ENCODE measurements around the gene NRDE2. TPM values are rescaled to one million over a fixed set of nuclear protein-coding genes. Genes with fewer than 3 reads are reported as not detected.
"Not testable (repeated sequence)": the region's sequence is repeated elsewhere in the genome, so short reads cannot be mapped to it uniquely, and the experiment has no call there.

NRDE2 gene
- total RNA-seq, 1 experiment from 2014 or later: 12.1 TPM

DNA sequence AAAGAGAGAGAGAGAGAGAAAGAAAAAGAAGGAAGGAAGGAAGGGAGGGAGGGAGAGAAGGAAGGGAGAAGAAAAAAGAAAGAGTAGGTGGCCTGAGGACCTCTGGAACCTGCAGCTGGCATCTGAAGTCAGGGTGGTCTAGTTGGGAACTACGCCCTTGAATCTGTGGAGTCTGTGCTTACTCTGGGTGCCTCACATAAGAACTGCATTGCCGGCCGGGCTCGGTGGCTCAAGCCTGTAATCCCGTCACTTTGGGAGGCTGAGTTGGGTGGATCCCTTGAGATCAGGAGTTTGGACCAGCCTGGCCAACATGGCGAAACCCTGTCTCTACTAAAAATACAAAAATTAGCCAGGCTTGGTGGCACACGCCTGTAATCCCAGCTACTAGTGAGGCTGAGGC is 10.0 kb upstream of the NRDE2 start:
- Mint-ChIP-seq H3K36me3 (no peaks in the 10 kb centered on the region), H3K27me3 (ENCODE audit: low read depth) (peaks cover 14% of the 10 kb centered on the region), H3K4me3 (no peak overlapping the region), H3K4me1 (peaks cover 15% of the 10 kb centered on the region), H3K9me3 (no peaks in the 10 kb centered on the region), H3K27ac (no peak overlapping the region)
- ATAC-seq (no peak), DNase-seq (ENCODE audit: low spot score) (no peak)
- ChIA-PET POLR2A (no interaction called here), CTCF (no interaction called here)
- TF ChIP-seq, protein P1, sequence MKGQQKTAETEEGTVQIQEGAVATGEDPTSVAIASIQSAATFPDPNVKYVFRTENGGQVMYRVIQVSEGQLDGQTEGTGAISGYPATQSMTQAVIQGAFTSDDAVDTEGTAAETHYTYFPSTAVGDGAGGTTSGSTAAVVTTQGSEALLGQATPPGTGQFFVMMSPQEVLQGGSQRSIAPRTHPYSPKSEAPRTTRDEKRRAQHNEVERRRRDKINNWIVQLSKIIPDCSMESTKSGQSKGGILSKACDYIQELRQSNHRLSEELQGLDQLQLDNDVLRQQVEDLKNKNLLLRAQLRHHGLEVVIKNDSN (CRISPR knock-in tag; IDR thresholded peaks at IDR 0.05): no peak
- TF ChIP-seq ZNF671 (CRISPR knock-in tag; IDR thresholded peaks at IDR 0.05): no peak
- TF ChIP-seq, protein P2, sequence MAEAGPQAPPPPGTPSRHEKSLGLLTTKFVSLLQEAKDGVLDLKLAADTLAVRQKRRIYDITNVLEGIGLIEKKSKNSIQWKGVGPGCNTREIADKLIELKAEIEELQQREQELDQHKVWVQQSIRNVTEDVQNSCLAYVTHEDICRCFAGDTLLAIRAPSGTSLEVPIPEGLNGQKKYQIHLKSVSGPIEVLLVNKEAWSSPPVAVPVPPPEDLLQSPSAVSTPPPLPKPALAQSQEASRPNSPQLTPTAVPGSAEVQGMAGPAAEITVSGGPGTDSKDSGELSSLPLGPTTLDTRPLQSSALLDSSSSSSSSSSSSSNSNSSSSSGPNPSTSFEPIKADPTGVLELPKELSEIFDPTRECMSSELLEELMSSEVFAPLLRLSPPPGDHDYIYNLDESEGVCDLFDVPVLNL (CRISPR knock-in tag; IDR thresholded peaks at IDR 0.05; ENCODE audit: borderline replicate concordance, low read depth): no peak
- TF ChIP-seq, protein P3, sequence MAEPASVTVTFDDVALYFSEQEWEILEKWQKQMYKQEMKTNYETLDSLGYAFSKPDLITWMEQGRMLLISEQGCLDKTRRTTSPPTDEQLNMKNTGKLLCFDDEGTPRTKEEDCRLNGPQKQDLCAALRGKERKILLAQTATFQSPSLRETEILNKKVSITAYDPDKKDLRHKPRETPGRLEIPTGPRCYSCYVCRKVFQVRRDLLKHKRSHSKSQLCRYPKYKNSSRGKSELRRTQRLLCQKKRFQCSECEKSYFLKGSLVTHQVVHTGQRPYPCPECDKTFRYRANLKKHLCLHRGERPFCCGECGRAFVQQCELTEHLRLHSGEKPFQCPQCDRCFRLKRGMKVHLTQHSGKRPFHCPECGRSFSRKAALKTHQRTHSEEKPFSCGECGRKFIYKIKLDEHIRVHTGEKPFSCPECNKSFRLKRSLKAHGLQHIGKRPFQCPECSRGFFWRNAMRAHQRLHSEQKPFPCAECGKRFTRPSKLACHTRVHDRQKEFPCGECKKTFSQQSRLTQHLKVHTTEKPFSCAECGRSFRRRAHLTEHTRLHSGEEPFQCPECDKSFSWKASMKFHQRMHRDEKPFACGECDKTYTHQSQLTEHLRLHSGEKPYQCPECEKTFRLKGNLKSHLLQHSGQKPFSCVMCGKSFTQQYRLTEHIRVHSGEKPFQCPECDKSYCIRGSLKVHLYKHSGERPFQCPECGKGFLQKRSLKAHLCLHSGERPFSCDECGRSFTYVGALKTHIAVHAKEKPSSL (CRISPR knock-in tag; conservative IDR thresholded peaks at IDR 0.05): no peak
- no peak for TF ChIP-seq FOXK1 (CRISPR knock-in tag; IDR thresholded peaks at IDR 0.05)
- no peak for TF ChIP-seq ZNF423 (CRISPR knock-in tag; IDR thresholded peaks at IDR 0.05)

DNA sequence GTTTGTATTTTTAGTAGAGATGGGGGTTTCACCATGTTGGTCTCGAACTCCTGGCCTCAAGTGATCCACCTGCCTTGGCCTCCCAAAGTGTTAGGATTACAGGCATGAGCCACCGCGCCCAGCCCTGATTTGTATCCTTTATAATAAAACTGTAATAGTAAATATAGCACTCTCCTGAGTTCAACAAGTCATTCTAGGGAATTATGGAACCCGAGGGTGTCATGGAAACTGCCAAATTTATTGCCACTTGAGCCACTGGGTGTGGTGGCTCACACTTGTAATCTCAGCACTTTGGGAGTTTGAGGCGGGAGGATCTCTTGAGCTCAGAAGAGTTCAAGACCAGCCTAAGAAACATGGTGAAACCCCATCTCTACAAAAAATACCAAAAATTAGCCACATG is 9.5 kb upstream of the NRDE2 start:
- H3K27ac Mint-ChIP-seq, POLR2A ChIA-PET: not testable (repeated sequence)

DNA sequence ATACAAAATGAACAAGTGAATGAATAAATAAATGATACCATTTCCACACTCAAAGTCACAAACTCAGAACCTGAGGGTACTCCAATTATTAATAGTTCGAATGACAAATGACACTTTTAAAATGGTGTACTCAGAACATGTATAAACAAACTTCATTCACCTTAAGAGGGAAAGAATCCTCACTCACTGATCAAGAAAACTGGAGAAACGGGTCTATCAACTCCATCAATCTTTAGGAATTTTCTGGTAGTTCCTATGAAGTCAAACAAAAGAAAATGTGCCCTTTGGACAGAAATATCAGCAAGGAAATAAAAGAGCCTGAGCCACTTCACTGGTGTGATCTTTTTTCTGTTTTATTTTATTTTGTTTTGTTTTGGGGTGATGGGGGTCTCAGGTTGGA is 5.2 kb upstream of the NRDE2 start:
- Mint-ChIP-seq H3K36me3 (no peaks in the 10 kb centered on the region), H3K9me3 (no peaks in the 10 kb centered on the region), H3K27me3 (ENCODE audit: low read depth) (peaks cover 46% of the 10 kb centered on the region), H3K4me1 (no peaks in the 10 kb centered on the region), H3K27ac (no peak overlapping the region), H3K4me3 (no peak overlapping the region)
- DNase-seq (ENCODE audit: low spot score): no peak
- CTCF ChIA-PET: interaction anchor here (0.5 kb wide), 1 partner anchor 28 kb away, joined by 5 read pairs; no protein-coding TSS in a partner anchor
- POLR2A ChIA-PET: interaction anchor here (0.5 kb wide), 1 partner anchor 61 kb away, joined by 6 read pairs; no protein-coding TSS in a partner anchor
- TF ChIP-seq, protein P3 (CRISPR knock-in tag; conservative IDR thresholded peaks at IDR 0.05): no peak
- TF ChIP-seq, protein P4, sequence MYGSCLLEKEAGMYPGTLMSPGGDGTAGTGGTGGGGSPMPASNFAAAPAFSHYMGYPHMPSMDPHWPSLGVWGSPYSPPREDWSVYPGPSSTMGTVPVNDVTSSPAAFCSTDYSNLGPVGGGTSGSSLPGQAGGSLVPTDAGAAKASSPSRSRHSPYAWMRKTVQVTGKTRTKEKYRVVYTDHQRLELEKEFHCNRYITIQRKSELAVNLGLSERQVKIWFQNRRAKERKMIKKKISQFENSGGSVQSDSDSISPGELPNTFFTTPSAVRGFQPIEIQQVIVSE (CRISPR knock-in tag; IDR thresholded peaks at IDR 0.05; ENCODE audit: borderline replicate concordance): no peak
- no peak for TF ChIP-seq TCF7 (CRISPR knock-in tag; IDR thresholded peaks at IDR 0.05; ENCODE audit: low read depth)
- no peak for TF ChIP-seq NR1H2 (CRISPR knock-in tag; IDR thresholded peaks at IDR 0.05)
- no peak for TF ChIP-seq ZNF671 (CRISPR knock-in tag; IDR thresholded peaks at IDR 0.05)
- TF ChIP-seq, protein P5, sequence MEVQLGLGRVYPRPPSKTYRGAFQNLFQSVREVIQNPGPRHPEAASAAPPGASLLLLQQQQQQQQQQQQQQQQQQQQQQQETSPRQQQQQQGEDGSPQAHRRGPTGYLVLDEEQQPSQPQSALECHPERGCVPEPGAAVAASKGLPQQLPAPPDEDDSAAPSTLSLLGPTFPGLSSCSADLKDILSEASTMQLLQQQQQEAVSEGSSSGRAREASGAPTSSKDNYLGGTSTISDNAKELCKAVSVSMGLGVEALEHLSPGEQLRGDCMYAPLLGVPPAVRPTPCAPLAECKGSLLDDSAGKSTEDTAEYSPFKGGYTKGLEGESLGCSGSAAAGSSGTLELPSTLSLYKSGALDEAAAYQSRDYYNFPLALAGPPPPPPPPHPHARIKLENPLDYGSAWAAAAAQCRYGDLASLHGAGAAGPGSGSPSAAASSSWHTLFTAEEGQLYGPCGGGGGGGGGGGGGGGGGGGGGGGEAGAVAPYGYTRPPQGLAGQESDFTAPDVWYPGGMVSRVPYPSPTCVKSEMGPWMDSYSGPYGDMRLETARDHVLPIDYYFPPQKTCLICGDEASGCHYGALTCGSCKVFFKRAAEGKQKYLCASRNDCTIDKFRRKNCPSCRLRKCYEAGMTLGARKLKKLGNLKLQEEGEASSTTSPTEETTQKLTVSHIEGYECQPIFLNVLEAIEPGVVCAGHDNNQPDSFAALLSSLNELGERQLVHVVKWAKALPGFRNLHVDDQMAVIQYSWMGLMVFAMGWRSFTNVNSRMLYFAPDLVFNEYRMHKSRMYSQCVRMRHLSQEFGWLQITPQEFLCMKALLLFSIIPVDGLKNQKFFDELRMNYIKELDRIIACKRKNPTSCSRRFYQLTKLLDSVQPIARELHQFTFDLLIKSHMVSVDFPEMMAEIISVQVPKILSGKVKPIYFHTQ (CRISPR knock-in tag; IDR thresholded peaks at IDR 0.05): no peak
- no peak for ATAC-seq

More for the DNA sequence above, 9.5 kb upstream of the NRDE2 start:
- peaks cover 20% of the 10 kb centered on the region for H3K27me3 Mint-ChIP-seq (ENCODE audit: low read depth)
- ATAC-seq; H3K36me3 Mint-ChIP-seq; CTCF ChIA-PET; H3K4me3 Mint-ChIP-seq; DNase-seq (ENCODE audit: low spot score); H3K9me3 Mint-ChIP-seq: not testable (repeated sequence)
- peaks cover 14% of the 10 kb centered on the region for H3K4me1 Mint-ChIP-seq
